Measurements from ENCODE around the gene TEX19.

TEX19 gene

GRCh38 chr17:82321947-82322466 is 37.0 kb upstream of the TEX19 start:
- DNase-seq (ENCODE audit: low read depth): no peak

GRCh38 chr17:82322526-82323453 is 36.3 kb upstream of the TEX19 start:
- DNase-seq (ENCODE audit: low read depth): no peak

DNA sequence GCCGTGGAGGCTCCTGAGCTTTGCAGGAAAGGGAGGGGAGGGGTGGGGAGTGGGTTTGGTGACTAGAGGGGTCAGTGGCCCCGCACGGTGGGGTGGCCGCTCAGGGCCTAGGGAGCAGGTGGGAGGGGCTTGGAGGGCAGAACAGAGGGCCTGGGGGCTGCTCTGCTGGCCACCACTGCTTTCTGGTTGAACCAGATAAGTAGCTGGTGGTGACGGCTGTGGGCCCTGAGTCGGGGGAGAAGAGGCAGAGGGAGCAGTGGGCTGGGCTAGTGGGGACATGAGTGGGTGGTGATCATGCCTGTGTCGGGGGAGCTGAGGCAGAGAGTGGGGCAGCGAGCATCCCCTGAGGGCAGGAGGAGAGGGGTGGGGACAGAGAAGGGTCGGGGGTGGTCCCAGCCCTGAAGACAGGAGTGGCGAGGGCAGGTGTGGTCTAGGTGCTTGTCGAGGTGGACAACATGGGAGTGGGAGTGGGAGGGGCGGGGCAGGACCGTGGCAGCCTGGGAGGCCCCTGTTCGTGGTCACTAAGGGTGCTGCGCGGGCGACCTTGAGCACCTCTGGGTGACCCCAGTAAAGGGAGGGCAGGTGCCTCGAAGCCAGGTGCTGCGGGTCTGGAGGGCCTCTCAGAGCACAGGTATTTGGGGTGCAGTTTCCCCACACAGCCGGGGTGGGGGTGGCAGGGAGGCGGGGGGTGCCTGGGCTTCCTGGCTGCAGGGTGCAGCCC is 35.4 kb upstream of the TEX19 start:
- no peak for DNase-seq (ENCODE audit: low read depth)

DNA sequence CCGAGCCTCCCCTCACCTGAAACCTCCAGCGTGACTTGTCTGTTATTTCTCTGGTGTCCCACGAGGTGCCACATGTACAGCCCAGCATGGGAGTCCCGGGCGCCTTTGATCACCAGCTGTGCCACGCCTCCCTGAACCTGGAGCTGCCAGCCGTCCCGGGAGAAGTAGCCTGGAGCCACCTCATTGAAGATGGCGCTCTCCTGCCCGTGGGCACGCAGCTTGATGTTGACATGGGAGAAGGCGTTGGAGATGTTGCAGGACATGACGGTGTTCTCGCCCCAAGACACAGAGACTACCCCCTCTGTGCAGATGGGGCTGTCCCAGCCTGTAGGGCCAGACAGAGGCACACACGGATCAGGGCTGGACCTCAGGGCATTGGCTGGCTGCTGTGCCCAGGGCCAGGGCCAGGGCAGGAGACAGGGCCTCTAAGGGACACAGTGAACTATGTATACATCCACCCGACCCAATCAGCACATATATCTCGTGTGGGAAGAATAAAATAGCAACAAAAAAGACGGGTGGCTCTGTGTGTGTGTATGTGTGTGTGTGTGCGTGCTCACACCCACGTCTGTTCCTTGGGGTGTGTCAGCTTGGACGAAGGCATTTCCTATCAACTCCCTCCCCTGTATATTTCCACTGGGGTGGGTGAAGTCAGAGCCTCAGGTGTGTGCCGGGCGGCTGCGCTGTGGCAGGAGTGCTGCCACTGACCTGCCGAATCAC is 34.3 kb upstream of the TEX19 start:
- DNase-seq (ENCODE audit: low read depth): no peak

DNA sequence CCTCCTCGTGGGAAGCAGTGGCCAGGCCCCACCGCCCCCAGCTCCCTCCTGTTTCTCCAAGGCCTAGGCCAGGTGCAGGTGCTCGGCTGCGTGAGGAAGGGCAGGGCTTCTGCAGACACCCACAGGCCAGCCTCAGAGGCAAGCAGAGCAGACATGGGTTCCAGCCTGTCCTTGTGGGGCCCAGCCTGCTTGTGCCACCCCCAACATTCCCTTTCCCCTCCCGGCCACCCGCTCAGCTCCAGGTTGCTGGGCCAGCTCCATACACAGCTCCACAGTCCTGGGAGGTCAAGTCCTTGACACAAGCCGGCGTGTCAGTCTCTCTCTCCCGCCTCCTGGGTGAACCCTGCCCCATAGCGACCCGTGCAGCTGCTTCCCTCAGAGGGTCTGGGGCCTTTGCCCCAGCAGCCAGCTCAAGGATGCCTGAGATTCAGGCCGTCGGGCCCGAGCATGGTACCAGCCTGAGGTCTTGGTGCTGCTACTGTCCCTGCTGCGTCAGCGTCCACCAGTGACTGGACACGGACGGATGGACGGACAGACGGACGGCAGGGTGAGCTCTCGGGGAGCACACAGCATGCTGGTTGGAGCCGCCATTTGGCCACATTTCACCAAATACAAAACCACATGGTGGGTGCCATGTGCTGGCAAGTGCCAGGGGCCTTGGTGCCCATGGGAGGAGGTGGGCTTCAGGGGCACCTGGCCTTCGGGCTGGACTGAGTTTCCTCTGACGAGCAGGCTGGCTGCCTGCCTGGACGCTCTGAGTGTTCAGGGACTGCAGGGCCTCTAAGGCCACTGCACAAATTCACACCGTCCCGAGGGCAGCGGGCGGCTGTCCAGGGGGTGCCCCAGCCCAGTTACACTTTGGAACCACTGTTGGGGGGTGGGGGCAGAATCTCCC is 33.5 kb upstream of the TEX19 start:
- no peak for DNase-seq (ENCODE audit: low read depth)

- DNase-seq (ENCODE audit: low read depth): no peak
Measured at GRCh38 chr17:82327289-82327688, 31.8 kb upstream of the TEX19 start.

GRCh38 chr17:82327757-82328140 is 31.3 kb upstream of the TEX19 start:
- DNase-seq (ENCODE audit: low read depth): no peak

DNA sequence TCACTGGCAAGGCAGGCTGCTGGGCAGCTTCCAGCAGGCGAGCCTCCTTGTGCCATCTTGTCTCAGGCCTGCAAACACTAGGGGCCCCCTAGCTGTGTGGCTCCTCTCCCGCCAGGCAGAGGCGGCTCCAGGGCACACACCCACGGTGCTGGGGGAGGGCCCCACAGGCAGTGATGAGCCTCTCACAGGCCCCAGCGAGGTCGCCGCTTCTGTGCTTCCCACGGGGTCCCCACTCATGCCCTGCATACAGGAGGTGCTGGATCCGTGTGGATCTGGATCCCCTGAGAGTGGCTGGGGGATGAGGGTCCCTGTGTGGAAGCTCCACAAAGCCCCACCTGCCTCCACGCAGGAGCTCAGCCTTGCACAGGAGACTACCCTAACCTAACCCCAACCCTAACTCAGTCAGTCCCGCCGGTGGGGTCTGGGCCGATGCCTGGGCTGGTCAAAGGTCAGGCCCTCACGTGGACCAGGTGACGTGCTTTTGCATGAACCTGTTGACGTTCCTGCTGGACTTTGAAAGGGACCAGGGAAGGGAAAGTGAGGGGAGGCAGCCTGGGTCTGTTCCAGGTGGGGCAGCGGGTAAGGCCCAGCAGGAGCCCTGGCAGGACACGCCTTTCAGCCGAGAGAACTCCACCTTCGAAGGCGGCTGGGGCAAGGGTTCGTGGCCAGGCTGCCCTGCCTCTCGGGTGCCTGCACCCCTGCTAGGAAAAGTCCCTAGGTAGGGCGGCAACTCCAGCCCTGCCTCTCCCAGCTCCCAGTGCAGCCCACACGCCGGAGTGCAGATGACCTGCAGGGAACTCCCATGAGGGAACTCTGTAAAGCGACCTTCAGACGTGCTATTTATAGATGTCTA is 30.7 kb upstream of the TEX19 start:
- DNase-seq (ENCODE audit: low read depth): no peak

- DNase-seq (ENCODE audit: low read depth): no peak
Measured at GRCh38 chr17:82328994-82329507, 30.0 kb upstream of the TEX19 start.

GRCh38 chr17:82329683-82330321 is 29.2 kb upstream of the TEX19 start:
- no peak for DNase-seq (ENCODE audit: low read depth)

GRCh38 chr17:82330322-82331239 is 28.5 kb upstream of the TEX19 start:
- no peak for DNase-seq (ENCODE audit: low read depth)

DNA sequence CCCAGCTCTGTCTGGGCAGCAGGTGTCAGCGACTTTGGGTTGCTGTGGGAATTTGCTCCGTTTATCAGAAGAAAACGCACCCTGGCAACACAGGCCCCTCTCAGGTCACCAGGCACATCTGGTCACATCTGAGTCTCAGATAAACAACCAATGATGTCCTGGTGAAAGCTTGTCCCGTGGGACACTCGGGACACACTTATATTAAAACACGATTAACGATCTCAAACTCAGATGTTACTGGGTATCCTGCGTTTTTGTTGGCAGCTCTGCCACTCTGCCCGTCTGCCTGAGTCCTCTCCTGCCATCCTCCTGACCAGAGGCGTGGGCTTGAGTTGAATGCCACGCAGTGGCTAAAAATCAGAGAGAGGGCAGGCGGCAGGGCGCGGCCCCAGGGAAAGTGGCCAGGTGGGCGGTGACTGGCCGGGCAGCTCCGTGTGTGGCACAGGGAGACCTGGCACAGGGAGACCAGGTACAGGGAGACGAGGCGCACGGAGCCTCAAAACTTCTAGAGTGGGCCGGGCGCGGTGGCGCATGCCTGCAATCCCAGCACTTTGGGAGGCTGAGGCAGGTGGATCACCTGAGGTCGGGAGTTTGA is 27.6 kb upstream of the TEX19 start:
- no peak for DNase-seq (ENCODE audit: low read depth)

DNA sequence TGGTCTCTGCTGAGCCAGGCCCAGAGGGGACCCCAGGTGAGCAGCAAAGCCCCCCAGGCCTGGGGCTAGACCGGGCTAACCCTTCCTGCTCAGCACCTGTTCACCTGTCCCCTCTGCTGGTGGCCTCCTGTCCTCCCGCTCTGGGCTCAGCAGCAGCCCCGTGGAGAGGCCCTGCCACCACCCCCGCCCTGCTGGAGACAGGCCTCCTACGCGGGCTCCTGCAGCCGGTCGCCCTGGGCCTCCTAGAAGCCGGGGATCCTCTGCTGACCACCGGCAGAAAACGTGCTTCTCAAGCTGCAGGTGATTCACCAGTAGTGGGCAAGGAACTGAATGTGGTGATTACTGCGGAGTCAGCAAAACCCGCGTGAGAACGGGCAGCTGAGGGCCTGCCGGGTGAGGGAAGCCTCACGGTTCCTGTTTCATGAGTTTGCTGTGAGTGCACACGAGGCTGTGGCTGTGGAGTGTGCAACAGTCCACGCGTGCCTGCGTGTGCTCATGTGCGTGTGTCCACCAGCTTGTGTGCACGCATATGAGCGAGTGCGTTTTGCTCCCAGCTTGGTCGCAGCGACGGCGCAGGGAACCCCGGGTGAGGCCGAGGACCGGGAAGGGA is 26.3 kb upstream of the TEX19 start:
- no peak for DNase-seq (ENCODE audit: low read depth)

- no peak for DNase-seq (ENCODE audit: low read depth)
Measured at GRCh38 chr17:82333279-82334171, 25.5 kb upstream of the TEX19 start, which contains the start of gene SECTM1. TSS of gene SECTM1 (minus strand) at chr17:82333766. CDS start at chr17:82327240, 6,526 bp downstream.

DNA sequence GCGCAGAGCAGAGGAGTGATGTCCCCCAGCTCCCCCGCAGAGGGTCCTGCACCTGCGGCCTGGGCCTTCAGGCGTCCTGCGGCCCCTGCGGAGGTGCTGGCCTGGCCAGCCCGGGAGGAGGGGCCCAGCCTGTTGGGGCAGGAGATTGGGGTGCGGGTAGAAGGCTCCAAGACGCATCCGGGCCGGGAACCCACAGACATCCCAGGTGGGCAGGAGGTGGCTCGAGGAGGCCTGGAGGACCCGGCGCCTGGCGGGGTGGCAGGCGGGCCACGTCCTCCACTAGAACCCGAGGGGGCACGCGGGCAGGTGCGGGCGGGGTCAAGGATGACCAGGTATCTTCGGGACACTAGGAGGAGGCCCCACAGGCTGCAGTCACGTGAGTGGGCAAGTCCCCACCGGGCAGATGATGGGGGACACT is 24.8 kb upstream of the TEX19 start:
- DNase-seq (ENCODE audit: low read depth): no peak

GRCh38 chr17:82334622-82335394 is 24.2 kb upstream of the TEX19 start:
- DNase-seq (ENCODE audit: low read depth): no peak
